Stimulated activated CD4-positive, alpha-beta T cell treated with anti-CD3 and anti-CD28 coated beads, Interleukin-4, amount 100 ng/mL, for 24 hours (primary cell): ENCODE measurements around the gene KLRC3.
"Not testable (repeated sequence)": the region's sequence is repeated elsewhere in the genome, so short reads cannot be mapped to it uniquely, and the experiment has no call there.

Experiments
- DNase-seq: peaks from one replicate; pipeline ENCODE4 v3.0.0-alpha.2; 2020

The KLRC3 gene

DNA sequence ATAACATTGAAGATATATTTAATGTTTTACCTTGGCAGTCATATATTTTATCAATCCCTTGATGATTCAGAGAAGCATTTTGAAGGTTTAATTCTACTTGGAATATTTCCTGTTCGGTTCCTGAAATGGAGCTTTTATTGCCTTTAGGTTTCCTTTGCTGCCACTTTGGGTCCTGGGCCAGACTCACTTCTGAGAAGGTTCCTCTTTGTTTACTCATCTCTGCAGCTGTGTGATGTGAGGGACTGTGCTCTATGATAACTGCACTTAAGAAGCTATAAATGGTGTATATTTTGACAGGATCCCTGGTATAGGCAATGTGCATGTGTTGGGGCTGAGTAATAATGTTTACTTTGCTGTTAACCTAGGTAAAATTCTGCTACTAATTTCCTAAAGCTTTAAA lies at the start of gene KLRC3:
Gene KLRC3, minus strand, starts transcription at position 262 of the 400 bp plus-strand sequence. Its CDS starts 45 bp downstream, at position 217.
- not testable (repeated sequence) for DNase-seq

DNA sequence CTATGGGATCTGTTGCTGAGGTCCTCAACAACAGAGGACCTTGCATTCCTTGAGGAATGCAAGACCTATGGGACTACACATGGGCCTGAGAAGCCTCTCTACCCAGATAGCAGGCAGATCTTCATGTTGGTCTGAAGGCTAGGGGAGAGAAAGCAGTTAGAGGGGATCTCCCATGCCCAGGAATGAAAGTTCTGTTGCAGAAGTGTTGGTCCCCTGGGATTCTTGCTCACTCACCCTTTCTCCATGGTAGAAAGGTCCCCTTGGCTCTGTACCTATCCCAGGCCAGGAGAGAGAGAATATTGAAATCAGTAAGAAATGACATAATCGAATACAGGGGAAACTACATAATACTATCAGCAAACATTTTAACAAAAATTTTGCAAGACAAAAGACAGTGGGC lies 49.3 kb upstream of the KLRC3 start:
- no peak for DNase-seq

DNA sequence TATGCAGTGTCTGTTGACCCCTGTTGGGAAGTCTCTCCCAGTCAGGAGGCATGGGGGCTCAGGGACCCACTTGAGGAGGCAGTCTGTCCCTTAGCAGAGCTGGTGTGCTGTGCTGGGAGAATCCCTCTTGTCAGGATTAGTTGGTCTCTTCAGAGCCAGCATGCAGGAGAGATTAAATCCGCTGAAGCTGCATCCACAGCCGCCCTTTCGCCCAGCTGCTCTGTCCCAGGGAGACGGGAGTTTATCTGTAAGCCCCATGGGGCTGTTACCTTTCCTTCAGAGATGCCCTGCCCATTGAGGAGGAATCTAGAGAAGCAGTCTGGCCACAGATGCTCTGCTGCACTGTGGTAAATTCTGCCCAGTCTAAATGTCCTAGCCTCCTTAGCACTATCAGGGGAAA lies 45.9 kb upstream of the KLRC3 start:
- DNase-seq: no peak

DNA sequence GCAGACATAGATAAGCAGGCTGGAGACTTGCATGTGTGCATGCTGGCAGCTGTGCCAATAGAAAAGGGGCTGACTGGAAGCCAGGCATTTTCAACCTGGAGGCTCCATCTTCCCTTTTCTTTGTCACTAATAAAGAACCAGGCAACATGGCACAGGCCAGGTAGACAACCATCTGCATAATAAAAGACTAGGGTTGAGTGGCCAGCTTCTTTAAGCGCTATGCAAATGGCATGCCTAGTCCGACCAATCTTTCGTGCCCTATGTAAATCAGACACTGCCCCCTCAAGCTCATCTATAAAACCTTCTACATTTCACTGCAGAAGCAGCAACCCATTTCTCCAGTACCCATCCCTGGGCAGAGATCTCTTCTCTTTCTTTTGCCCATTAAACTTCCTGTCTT lies 37.4 kb upstream of the KLRC3 start:
- no peak for DNase-seq

DNA sequence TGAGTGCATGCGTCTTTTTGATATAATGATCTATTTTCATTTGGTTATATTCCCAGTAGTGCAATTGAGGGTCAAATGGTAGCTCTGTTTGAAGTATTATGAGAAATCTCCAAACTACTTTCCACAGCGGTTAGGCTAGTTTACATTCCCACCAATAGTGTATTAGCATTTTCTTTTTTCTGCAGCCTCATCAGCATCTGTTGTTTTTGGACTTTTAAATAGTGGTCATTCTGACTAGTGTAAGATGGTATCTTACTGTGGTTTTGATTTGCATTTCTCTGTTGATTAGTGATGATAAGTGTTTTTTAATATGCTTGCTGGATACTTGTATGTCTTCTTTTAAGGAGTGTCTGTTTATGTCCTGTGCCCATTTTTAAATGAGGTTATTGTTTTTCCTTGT lies 36.5 kb upstream of the KLRC3 start:
- DNase-seq: no peak

DNA sequence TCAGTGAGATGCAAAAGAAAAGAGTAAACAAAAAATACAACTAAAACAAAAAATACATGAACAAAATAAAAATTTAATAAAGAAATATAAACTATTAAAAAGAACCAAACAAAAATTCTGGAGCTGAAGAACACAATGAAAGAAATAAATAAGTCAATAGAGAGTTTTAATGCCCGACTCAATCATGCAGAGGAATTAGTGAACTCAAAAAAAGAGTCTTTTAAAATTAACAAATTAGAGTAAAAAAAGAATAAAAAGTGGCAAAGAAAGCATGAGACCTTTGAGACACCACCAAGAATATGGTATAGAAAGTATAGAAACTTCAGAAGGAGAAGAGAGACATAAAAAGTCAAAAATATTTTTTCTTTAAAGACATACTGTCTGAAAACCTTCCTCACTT lies 35.4 kb upstream of the KLRC3 start:
- no peak for DNase-seq

DNA sequence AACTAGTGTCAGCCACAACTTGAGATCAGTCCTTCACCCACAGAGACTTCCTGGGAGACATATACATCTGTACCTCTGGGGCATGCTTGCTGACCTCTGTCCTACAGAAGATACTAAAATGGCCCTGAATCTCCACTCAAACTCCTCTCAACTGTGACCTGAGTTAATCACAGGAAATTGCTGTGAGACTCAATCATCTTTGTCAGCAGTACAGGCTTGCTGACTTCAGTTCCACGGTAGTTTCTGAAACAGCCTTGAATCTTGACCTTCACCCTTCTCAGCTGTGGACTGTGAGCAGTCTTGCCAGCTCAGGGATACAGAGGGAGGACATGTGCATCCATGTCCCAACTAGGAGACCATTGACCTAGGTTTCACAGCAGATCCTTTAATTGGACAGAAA lies 34.1 kb upstream of the KLRC3 start:
- DNase-seq: no peak

DNA sequence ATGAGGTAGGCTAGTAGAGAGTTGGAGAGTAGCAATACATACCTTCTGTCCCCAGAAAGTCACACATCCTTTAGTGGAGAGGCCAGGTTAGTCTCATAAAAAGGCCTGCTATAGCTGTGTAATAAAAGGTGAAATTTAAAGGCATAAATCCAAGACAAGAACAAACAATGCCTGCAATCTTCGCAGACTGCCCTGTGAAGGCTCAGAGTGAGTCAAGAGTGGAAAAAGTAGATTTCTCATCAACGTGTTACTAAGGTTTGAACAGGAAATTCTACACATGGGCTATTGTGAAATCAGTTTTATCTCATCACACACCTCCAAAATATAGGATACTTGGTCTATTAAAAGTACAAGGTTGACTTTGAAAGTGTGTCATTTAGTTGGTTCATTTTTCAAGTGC lies 32.8 kb upstream of the KLRC3 start, which contains the start of gene KLRC1:
Gene KLRC1, minus strand, starts transcription at position 222 of the 400 bp plus-strand sequence. CDS start 2,221 bp downstream, outside the sequence.
- DNase-seq: no peak

DNA sequence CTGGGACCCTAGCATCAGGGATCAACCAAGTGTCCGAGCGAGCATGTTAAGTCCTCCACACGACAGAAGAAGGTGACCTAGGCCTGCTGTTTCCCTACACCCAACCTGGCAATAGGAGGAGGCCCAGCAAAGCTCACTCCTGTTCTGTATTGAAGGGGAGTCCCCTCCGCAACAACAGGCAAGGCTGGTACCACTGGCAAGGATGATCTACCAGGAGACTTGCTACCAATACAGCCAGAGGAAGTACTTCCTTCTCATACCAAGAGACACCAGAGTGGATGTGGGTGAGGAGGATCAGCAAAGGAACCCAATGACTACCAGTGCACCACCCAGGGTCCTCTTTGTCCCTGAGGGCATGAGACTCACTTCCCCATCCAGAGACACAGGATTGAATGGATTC lies 27.8 kb upstream of the KLRC3 start:
- DNase-seq: no peak

DNA sequence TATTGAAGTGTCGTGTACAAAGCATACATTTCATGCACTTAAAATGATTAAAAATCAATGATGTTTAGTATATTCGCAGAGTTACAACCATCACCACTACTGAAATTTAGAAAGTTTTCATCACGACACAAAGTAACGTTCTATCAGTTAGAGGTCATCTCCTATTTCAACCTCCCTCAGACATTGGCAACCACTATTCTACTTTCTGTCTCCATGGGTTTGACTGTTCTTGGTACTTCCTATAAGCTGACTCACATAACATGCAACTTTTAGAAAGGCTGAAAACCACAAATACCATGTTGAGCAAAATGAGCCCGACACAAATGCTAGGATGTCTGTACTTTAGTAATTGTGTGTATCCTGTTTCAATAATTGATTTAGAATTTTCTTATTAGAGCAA lies 25.7 kb upstream of the KLRC3 start:
- DNase-seq: not testable (repeated sequence)

DNA sequence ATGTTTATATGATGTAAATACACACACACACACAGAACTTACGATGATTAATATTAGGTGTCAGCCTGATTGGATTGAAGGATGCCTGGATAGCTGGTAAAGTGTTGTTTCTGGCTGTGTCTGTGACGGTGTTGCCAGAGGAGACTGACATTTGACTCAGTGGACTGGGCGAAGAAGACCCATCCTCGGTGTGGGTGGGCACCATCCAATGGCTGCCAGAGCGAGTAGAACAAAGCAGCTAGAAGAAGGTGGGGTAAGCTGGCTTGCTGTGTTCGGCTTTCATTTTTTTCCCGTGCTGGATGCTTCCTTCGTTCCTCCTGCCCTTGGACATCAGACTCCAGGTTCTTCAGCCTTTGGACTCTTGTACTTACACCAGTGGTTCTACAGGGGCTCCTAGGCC lies 20.7 kb upstream of the KLRC3 start:
- not testable (repeated sequence) for DNase-seq

DNA sequence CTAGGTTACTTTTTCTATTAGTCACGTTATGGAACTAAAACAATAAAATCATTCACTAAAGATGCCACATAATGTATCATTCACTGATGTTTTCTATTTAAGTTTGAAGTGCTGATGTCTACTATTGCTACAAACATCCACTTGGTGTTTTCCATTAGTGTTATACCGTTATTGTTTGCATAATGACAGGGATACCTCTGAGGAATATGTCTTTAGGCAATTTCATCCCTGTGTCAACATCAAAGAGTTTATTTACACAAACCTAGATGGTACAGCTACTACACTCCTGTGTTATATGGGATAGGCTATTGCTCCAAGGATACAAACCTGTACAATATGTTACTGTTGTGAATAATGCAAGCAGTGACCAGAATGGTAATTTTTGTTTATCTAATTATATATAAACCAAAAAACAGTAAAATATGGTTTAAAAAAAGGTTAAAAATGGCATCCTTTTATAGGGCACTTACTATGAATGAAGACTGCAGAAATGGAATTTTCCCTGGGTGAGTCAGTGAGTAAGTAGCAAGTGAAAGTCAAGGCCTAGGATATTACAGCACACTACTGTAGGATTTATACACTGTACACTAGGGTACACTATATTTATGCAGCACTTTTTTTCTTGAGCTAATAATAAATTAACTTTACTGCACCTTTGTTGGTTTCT lies 19.3 kb upstream of the KLRC3 start:
- DNase-seq: not testable (repeated sequence)

DNA sequence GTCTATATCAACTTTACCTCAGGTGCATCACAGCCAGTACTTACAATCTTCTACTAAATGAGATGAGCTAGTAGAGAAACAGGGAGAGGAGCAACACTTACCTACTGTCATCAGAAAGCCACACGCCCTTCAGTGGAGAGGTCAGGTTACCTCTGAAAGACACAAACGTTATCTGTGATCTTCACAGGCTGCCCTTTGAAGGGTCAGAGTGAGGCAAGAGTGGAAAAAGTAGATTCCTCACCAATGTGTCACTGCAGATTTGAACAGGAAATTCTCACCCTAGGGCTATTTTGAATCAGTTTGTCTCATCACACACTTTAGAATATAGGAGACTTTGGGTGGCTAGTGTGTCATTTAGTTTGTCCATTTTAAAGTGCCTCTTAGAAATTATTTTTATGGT lies 17.2 kb upstream of the KLRC3 start:
- DNase-seq: not testable (repeated sequence)

DNA sequence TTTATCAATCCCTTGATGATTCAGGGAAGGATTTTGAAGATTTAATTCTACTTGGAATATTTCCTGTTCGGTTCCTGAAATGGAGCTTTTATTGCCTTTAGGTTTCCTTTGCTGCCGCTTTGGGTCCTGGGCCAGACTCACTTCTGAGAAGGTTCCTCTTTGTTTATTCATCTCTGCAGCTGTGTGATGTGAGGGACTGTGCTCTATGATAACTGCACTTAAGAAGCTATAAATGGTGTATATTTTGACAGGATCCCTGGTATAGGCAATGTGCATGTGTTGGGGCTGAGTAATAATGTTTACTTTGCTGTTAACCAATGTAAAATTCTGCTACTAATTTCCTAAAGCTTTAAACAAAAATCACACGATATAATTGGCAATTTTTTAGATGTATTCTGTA lies 15.4 kb upstream of the KLRC3 start, which contains the start of gene KLRC2:
Gene KLRC2, minus strand, starts transcription at position 195 of the 400 bp plus-strand sequence. Its CDS starts 24 bp downstream, at position 171.
- not testable (repeated sequence) for DNase-seq

DNA sequence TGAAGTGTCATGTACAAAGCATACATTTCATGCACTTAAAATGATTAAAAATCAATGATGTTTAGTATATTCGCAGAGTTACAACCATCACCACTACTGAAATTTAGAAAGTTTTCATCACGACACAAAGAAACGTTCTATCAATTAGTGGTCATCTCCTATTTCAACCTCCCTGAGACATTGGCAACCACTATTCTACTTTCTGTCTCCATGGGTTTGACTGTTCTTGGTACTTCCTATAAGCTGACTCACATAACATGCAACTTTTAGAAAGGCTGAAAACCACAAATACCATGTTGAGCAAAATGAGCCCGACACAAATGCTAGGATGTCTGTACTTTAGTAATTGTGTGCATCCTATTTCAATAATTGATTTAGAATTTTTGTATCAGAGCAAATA lies 10.2 kb upstream of the KLRC3 start:
- DNase-seq: not testable (repeated sequence)

DNA sequence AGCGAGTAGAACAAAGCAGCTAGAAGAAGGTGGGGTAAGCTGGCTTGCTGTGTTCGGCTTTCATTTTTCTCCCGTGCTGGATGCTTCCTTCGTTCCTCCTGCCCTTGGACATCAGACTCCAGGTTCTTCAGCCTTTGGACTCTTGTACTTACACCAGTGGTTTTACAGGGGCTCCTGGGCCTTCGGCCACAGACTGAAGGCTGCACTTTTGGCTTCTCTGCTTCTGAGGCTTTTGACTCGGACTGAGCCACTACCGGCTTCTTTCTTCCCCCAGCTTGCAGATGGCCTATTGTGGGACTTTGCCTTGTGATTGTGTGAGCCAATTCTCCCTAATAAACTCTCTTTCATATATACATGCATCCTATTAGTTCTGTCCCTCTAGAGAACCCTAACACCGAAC lies 5.5 kb upstream of the KLRC3 start:
- not testable (repeated sequence) for DNase-seq

DNA sequence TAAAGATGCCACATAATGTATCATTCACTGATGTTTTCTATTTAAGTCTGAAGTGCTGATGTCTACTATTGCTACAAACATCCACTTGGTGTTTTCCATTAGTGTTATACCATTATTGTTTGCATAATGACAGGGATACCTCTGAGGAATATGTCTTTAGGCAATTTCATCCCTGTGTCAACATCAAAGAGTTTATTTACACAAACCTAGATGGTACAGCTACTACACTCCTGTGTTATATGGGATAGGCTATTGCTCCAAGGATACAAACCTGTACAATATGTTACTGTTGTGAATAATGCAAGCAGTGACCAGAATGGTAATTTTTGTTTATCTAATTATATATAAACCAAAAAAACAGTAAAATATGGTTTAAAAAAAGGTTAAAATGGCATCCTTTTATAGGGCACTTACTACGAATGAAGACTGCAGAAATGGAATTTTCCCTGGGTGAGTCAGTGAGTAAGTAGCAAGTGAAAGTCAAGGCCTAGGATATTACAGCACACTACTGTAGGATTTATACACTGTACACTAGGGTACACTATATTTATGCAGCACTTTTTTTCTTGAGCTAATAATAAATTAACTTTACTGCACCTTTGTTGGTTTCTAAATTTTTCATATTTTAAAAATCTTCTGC lies 4.0 kb upstream of the KLRC3 start:
- not testable (repeated sequence) for DNase-seq

DNA sequence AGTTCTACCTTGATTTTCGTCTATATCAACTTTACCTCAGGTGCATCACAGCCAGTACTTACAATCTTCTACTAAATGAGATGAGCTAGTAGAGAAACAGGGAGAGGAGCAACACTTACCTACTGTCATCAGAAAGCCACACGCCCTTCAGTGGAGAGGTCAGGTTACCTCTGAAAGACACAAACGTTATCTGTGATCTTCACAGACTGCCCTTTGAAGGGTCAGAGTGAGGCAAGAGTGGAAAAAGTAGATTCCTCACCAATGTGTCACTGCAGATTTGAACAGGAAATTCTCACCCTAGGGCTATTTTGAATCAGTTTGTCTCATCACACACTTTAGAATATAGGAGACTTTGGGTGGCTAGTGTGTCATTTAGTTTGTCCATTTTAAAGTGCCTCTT lies 1.8 kb upstream of the KLRC3 start:
- not testable (repeated sequence) for DNase-seq

DNA sequence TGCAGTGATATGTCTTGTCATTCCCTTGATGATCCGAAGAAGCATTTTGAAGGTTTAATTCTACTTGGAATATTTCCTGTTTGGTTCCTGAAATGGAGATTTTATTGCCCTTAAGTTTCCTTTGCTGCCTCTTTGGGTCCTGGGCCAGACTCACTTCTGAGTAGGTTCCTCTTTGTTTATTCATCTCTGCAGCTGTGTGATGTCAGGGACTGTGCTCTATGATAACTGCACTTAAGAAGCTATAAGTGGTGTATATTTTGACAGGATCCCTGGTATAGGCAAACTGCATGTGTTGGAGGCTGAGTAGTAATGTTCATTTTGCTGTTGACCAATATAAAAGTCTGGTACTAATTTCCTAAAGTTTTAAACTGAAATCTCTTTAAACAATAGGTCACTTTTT lies 11.0 kb downstream of the KLRC3 start, which contains the start of gene KLRC4:
Gene KLRC4, minus strand, starts transcription at position 366 of the 400 bp plus-strand sequence. Its CDS starts 182 bp downstream, at position 184.
- no peak for DNase-seq

DNA sequence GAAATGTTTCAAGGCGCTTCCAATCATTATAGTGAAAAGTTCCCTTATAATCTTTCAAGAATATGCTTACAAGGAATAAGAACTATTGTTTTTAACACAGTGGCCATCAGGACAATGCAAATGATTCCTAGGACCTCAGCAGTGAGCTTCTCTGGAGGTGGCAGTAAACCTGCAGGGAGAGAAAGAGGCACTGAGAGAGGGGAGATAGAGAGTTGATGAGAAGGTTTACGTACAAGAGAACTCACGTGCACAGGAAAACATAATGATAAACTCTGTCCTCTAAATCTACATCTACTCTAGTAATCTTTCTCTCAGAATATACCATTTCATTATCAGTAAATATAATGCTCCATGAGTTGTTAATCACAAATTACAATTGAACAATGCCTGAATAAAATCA lies 11.6 kb downstream of the KLRC3 start:
- DNase-seq: no peak

DNA sequence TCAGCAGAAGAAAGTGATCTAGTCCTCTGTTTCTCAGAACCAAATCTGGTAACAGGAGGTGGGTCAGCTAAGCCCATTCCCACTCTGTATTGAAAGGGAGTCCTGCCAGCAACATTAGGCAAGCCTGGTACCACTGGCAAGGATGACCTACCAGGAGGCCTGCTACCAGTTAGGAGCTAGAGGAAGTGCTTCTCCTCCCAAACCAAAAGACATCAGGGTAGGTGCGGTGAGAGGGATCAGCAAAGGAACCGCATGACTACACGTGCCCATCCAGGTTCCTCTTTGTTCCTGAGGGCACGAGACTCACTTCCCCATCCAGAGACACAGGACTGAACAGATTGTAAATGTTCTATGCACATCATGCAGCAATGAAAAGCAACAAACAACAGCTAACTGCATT lies 13.7 kb downstream of the KLRC3 start:
- no peak for DNase-seq

DNA sequence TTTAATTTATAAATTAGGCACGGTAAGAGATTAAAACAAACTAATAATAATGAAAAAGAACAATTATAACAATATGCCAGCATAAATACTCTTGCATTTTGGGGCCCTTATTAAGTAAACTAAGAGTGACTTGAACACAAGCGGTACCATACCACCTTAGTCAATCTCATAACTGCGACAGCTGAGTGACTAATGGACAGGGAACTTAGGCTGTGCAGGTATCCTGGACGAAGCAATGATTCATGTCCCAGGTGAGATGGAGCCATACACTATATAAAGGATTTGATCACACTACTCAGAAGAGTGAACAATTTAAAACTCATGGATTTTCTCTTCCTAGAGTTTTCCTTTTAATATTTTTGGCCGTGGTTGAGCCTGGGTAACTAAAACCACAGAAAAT lies 15.1 kb downstream of the KLRC3 start:
- DNase-seq: no peak

DNA sequence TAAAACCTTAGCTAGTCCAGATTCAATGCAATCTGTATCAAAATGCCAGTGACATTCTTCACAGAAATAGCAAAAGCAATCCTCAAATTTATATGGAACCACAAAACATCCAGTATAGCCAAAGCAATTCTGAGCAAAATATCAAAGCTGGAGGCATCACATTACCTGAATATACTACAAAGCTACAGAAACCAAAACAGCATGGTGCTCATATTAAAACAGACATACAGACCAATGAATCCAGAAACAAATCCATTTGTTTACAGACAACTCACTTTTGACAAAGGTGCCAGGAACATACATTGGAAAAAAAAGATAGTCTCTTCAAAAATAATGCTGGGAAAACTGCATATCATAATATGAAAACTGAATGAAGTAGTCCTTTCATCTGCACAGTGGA lies 15.6 kb downstream of the KLRC3 start:
- no peak for DNase-seq

DNA sequence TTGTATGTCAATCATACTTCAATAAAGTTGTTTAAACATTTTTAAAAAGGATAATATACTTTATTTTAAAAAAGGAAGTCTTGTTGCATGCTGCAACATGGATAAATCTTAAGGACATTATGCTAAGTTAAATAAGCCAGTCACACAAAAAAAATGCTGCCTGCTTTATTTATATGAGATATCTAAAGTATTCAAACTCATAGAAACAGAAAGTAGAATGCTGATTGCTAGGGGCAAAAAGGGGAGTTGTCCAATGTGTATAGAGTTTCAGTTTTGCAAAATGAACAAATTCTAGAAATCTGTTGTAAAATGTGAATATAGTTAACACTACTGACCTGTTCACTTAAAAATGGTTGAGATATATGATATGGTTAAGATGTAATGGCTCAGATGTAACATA lies 19.6 kb downstream of the KLRC3 start:
- no peak for DNase-seq
